Upper lobe of left lung (tissue), 4 donors: ENCODE measurements around the gene PDPK1.

Experiments used
- EP300 ChIP-seq, 4 donors: sonication (generic); formaldehyde crosslinking; IDR thresholded peaks; one replicate each; pipeline ENCODE4 v1.5.1; 2017; ENCODE audit warnings: antibody characterized with exemption in 4 of 4, control low read depth in 2 of 4
- POLR2A ChIP-seq, 4 donors: fragments of 450-650 bp; IDR thresholded peaks; one replicate each; pipeline ENCODE4 v1.5.1; 2016 to 2017; ENCODE audit warnings: antibody characterized with exemption in 4 of 4, mild to moderate bottlenecking in 2 of 4
- POLR2AphosphoS5 ChIP-seq, 2 donors: sonication (generic); formaldehyde crosslinking; IDR thresholded peaks; one replicate each; pipeline ENCODE4 v1.5.1; 2017; ENCODE audit warnings: antibody characterized with exemption in 2 of 2
- TF ChIP-seq, protein P1 (sequence below), 6 experiments: fragments of 450-650 bp in 4 of 6; fragments of 200-600 bp in 2 of 6; sonication (generic) in 2 of 6; IDR thresholded peaks; one replicate each; pipeline ENCODE4 v1.5.1; 2016 to 2019; ENCODE audit warnings: antibody characterized with exemption in 6 of 6

DNA sequence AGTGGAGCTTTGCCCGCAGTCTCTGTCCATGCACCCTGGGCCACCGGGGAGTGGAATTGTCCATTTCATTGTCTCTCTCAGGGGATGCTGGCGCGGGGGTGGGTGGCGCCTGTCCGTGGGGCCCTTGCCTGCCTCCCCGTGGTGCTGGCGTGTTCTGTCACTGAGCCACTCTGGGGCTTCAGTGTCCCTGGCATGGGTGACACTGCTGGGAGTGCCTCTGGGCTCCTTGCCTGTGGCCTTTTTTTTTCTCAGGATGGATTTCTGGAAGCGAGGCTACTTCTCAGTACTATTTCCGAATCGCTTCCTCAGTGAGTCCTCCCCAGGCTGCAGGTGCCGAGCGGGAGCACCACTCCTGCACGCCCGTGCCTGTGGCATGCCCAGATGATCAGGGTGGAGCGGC lies 55.0 kb downstream of the PDPK1 start:
- TF ChIP-seq POLR2A (IDR thresholded peaks at IDR 0.05) (no peak), POLR2AphosphoS5 (IDR thresholded peaks at IDR 0.05) (no peak), EP300 (IDR thresholded peaks at IDR 0.05) (no peak)
- TF ChIP-seq, protein P1, sequence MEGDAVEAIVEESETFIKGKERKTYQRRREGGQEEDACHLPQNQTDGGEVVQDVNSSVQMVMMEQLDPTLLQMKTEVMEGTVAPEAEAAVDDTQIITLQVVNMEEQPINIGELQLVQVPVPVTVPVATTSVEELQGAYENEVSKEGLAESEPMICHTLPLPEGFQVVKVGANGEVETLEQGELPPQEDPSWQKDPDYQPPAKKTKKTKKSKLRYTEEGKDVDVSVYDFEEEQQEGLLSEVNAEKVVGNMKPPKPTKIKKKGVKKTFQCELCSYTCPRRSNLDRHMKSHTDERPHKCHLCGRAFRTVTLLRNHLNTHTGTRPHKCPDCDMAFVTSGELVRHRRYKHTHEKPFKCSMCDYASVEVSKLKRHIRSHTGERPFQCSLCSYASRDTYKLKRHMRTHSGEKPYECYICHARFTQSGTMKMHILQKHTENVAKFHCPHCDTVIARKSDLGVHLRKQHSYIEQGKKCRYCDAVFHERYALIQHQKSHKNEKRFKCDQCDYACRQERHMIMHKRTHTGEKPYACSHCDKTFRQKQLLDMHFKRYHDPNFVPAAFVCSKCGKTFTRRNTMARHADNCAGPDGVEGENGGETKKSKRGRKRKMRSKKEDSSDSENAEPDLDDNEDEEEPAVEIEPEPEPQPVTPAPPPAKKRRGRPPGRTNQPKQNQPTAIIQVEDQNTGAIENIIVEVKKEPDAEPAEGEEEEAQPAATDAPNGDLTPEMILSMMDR (IDR thresholded peaks at IDR 0.05) = no peak
